ENCODE measurements around the gene PMPCB. TPM values are rescaled to one million over a fixed set of nuclear protein-coding genes. Genes with fewer than 3 reads are reported as not detected.

PMPCB gene
- polyA plus RNA-seq, 4 donors: 83.8 to 118 (median 102) TPM

DNA sequence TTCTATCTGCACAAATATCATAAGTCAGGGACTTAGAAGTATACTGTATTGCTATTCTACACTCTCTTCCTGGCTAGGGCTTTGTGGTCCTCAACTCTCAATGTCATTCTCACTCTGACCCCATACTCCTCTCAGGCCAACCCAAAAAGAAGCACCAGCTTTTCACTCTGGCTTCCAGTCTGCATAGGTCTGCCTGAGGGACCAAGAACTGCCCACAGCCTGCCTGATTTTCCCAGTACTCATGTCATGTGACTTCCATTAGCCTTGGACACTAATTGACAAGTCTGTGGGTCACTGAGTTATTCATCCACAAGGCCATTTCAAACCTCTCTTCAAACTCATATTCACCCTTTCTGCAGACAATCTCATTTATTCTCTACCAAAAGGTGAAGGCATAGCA lies 19.8 kb downstream of the PMPCB start:
- no peak for DNase-seq (ENCODE audit: low read depth in 4 of 4, low spot score in 2 of 4)

DNA sequence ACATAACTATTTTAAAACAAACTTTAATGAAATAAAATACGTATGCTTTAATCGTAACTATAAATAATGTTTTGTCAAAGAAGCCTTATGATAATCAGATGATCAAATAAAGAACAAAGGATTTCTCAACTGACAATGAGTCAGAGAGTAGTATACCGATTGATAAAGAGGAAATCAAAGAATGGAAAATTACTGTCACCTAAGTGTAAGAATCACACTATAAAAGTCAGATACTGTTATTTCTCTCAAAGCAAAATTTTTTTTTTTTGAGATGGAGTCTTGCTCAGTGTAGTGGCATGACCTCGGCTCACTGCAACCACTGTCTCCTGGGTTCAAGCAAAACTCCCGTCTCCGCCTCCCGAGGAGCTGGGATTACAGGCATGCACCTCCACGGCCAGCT lies 28.5 kb downstream of the PMPCB start:
- DNase-seq (ENCODE audit: low read depth in 4 of 4, low spot score in 2 of 4): no peak

- DNase-seq (ENCODE audit: low read depth in 4 of 4, low spot score in 2 of 4): no peak
These were observed 39.5 kb downstream of the PMPCB start for GRCh38 chr7:103336761-103337160.

- no peak for DNase-seq (ENCODE audit: low read depth in 4 of 4, low spot score in 2 of 4)
These were observed 41.6 kb downstream of the PMPCB start for GRCh38 chr7:103338864-103339263.

DNA sequence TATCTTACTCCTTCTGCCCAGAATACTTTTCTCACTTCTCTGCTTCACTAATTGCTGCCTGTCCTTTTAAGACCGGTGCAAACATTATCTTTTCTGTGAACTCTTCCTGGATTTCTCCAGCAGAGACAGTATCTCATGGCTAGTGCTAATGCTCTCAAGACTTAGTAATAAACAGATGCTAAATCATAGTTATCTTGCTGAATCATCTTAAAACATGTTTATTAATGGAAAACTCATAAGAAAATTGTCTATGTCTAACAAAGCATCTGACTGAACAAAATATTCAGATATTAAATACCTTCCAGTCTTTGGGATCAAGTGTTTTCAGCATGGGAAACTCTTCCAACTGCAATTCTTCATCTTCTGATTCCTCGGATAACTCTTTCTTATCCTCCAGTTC lies 44.2 kb downstream of the PMPCB start:
- no peak for DNase-seq (ENCODE audit: low read depth in 4 of 4, low spot score in 2 of 4)

- no peak for DNase-seq (ENCODE audit: low read depth in 4 of 4, low spot score in 2 of 4)
These were observed 46.1 kb downstream of the PMPCB start for GRCh38 chr7:103343332-103343731.

GRCh38 chr7:103343758-103344452 lies 46.7 kb downstream of the PMPCB start:
- DNase-seq (ENCODE audit: low read depth in 4 of 4, low spot score in 2 of 4): peak in 3 of 4 donors; percentile 2 to 27 (median 27)

DNA sequence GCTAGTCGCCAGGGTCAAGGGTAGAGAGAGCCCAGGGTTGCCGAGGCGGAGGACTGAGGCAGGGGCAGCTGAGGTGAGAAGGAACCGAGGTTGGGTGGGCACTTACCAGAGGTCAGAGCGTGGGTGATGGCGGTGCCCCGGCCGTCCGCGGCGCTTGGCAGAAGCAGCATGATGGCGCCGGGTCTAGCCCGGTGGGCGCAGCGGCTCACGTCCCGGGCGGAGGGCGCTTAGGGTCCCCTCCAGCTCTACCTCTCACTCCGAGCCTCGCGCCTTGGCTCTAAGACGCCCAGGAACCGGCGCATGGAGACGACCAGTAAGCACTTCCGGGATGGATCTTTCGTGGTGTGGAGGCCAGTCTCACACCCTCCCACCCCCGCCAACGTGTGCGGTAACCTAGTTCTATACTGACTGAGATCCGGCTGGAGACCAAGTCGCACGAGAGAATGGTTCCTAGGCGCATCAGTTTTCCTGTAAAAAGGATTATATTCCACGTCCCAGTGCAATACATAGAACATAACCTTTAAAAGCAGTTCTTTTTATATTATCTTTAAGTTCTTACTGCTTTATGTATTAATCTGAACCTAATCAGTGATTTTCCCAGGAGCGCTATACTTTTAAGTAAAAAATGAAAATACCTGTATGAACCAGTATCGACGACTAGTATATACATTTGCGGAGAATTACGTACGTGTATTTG lies 47.4 kb downstream of the PMPCB start, which contains the start of gene DNAJC2:
TSS of gene DNAJC2 (minus strand) at position 315 of the 697 bp plus-strand sequence. CDS start at position 170, 145 bp downstream.
- DNase-seq (ENCODE audit: low read depth in 4 of 4, low spot score in 2 of 4): peak; percentile 64 to 83 (median 74)

- DNase-seq (ENCODE audit: low read depth in 4 of 4, low spot score in 2 of 4): no peak
These were observed 49.2 kb downstream of the PMPCB start for GRCh38 chr7:103346396-103346795.

DNA sequence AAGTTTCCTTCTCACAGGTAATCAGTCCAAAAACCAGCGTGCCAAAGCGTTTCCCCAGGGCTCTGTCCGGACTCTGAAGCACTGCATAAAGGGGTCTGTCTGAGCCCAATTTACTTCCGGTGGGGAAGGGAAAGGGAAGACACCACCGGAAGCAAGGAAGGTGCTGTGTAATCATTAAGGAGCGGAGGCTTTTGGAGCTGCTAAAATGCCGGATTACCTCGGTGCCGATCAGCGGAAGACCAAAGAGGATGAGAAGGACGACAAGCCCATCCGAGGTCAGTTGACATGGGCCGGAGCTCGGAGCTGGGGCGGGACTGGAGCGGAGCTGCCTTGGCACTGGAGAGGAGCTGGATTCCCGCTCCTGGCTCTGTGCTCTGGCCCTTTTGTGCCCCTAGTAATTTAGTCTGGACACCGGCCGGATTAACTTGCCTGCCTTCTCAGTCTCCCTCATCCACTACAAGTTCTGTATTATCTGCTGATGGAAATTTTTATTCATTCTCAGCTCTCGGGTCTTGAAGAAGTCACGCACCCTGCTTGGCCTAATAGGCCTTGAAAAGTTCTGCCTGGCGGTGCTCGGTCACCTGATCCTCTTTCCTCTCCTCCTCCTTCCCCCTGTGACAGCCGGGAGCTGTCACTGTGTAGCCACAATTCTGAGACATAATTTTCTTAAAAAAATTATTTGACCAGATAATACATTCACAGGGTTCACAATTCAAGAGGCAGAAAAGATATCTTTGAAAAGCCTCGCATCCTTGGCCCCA lies 50.5 kb downstream of the PMPCB start, which contains the start of gene PSMC2:
TSS of gene PSMC2 (plus strand) at position 137 of the 761 bp plus-strand sequence. CDS start at position 206, 69 bp downstream.
- peak; percentile 84 to 94 (median 91) for DNase-seq (ENCODE audit: low read depth in 4 of 4, low spot score in 2 of 4)

- DNase-seq (ENCODE audit: low read depth in 4 of 4, low spot score in 2 of 4): no peak
These were observed 51.2 kb downstream of the PMPCB start for GRCh38 chr7:103348452-103348851.

DNA sequence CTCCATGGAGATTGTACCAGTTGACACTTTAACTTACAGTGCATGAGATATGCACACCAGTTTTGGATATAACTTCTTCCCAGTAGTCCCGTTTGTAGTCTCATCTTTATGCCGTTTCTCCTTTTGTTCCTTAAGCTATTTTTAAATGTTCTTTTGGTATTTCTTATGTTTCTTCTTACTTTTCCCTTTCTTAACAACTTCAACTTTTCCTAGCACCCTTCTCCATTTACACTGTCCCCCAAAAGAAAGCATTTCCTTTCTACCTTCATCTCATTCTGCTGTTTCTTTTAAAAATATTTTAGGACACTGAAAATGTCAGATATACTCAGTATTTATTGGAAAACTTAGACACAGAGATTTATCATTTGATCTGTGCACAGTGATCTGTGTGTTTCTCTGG lies 51.7 kb downstream of the PMPCB start:
- no peak for DNase-seq (ENCODE audit: low read depth in 4 of 4, low spot score in 2 of 4)

DNA sequence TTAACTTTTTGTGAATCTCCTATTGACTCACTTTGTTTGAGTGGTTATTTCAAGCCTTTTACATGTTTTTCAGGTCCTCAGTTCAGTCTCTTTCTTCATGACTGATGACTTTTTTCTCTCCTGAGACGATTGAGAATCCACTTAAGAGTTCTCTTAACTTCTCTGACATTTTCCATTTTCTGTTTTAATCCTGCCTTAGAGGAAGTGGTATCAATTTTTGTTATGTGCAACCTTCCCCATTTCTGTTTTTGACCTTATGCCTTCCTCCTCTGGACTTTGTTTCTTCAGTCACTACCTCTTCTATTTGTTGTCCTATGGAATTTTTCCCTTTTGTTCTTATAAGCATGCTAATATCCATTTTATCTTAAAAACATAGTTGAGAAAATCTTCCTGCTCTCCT lies 52.6 kb downstream of the PMPCB start:
- no peak for DNase-seq (ENCODE audit: low read depth in 4 of 4, low spot score in 2 of 4)

Other genes starting within 250 kb of the PMPCB start
- 1 to 10 TPM; 1.5 to 4.1 (median 3.3) TPM for gene FBXL13, start 222.6 kb upstream of the PMPCB start, polyA plus RNA-seq (ENCODE audit: insufficient read length in 4 of 4)
- 10 to 100 TPM; 50.0 to 62.3 (median 59.4) TPM for gene ARMC10, start 222.3 kb upstream of the PMPCB start, polyA plus RNA-seq (ENCODE audit: insufficient read length in 4 of 4)
- 10 to 100 TPM; 27.0 to 50.5 (median 38.9) TPM for gene NAPEPLD, start 148.3 kb upstream of the PMPCB start, polyA plus RNA-seq (ENCODE audit: insufficient read length in 4 of 4)
- 10 to 100 TPM; 41.3 to 53.7 (median 51.3) TPM for gene DNAJC2, start 47.3 kb downstream of the PMPCB start, polyA plus RNA-seq (ENCODE audit: insufficient read length in 4 of 4)
- gene PSMC2, start 50.2 kb downstream of the PMPCB start, polyA plus RNA-seq (ENCODE audit: insufficient read length in 4 of 4): 100 to 1,000 TPM in 3 of 4 donors, 10 to 100 TPM in 1; 99.0 to 127 (median 114) TPM
- gene SLC26A5, start 148.8 kb downstream of the PMPCB start, polyA plus RNA-seq (ENCODE audit: insufficient read length in 4 of 4): under 1 TPM; 0.17 to 0.62 (median 0.41) TPM